OCI-LY1 (cell line): ENCODE data around the gene ITPA.

Source experiments
- H2AFZ ChIP-seq: fragments of 200-600 bp; sonication (generic), shearing (Covaris generic); 2 replicates; pipeline ENCODE4 v1.6.0; 2014; ENCODE audit warnings: antibody characterized with exemption, mild to moderate bottlenecking, low read length
- H3F3A ChIP-seq: fragments of 200-600 bp; sonication (generic), shearing (Covaris generic); 2 replicates; pipeline ENCODE4 v1.6.0; 2014; ENCODE audit warnings: mild to moderate bottlenecking, antibody characterized with exemption, low read length, moderate library complexity; ENCODE audit not compliant: insufficient read depth
- H3K27ac ChIP-seq: fragments of 200-600 bp; sonication (generic); 2 replicates; pipeline ENCODE4 v1.5.1; 2014; ENCODE audit warnings: low read length, mixed run types, mild to moderate bottlenecking, low read depth; ENCODE audit not compliant: poor library complexity, severe bottlenecking
- H3K27me3 ChIP-seq: fragments of 200-600 bp; sonication (generic); 2 replicates; pipeline ENCODE4 v1.6.0; 2014; ENCODE audit warnings: antibody characterized with exemption, mild to moderate bottlenecking, low read length, moderate library complexity; ENCODE audit not compliant: insufficient read depth
- H3K36me3 ChIP-seq: fragments of 200-600 bp; sonication (generic); 2 replicates; pipeline ENCODE4 v1.6.1; 2014; ENCODE audit warnings: mild to moderate bottlenecking, antibody characterized with exemption, low read length, moderate library complexity, mixed read lengths; ENCODE audit not compliant: insufficient read depth
- H3K4me1 ChIP-seq: fragments of 200-600 bp; sonication (generic); 2 replicates; pipeline ENCODE4 v1.5.1; 2014; ENCODE audit warnings: mild to moderate bottlenecking, low read length, moderate library complexity; ENCODE audit not compliant: insufficient read depth, severe bottlenecking
- H3K4me2 ChIP-seq: fragments of 200-600 bp; sonication (generic), shearing (Covaris generic); 2 replicates; pipeline ENCODE4 v1.6.1; 2014; ENCODE audit warnings: low read length
- H3K4me3 ChIP-seq: fragments of 200-600 bp; sonication (generic); 2 replicates; pipeline ENCODE4 v1.5.1; 2014; ENCODE audit warnings: low read length, low read depth, mild to moderate bottlenecking, mixed read lengths; ENCODE audit not compliant: poor library complexity, severe bottlenecking
- H3K79me2 ChIP-seq: fragments of 200-600 bp; shearing (Covaris generic); 2 replicates; pipeline ENCODE4 v1.6.1; 2016; ENCODE audit warnings: mixed run types, low read length, mixed read lengths; ENCODE audit not compliant: insufficient read depth
- H3K9ac ChIP-seq: fragments of 200-600 bp; sonication (generic), shearing (Covaris generic); 2 replicates; pipeline ENCODE4 v1.6.1; 2014; ENCODE audit warnings: mild to moderate bottlenecking, low read length, mixed read lengths
- H3K9me2 ChIP-seq: fragments of 200-600 bp; sonication (generic), shearing (Covaris generic); 2 replicates; pipeline ENCODE4 v1.6.1; 2014; ENCODE audit warnings: low read depth, mild to moderate bottlenecking, low read length, mixed read lengths
- H3K9me3 ChIP-seq: fragments of 200-600 bp; shearing (Covaris generic); 2 replicates; pipeline ENCODE4 v1.6.1; 2014; ENCODE audit warnings: low read length, mixed read lengths
- H4K20me1 ChIP-seq: fragments of 200-600 bp; sonication (generic), shearing (Covaris generic); 2 replicates; pipeline ENCODE4 v1.6.0; 2016; ENCODE audit warnings: mild to moderate bottlenecking, low read length; ENCODE audit not compliant: insufficient read depth
- CTCF ChIP-seq: fragments of 200-600 bp; sonication (generic), shearing (Covaris generic); IDR thresholded peaks from 2 replicates; pipeline ENCODE4 v1.5.1; 2017; ENCODE audit warnings: mild to moderate bottlenecking, antibody characterized with exemption, low read length, moderate library complexity, mixed read lengths
- EZH2 ChIP-seq: fragments of 200-600 bp; sonication (generic), shearing (Covaris generic); IDR thresholded peaks from 2 replicates; pipeline ENCODE4 v1.8.0; 2017; ENCODE audit warnings: borderline replicate concordance, mixed run types, mild to moderate bottlenecking, antibody characterized with exemption, low read length, moderate library complexity, mixed read lengths

Gene ITPA

GRCh38 chr20:3243718-3244358 is 34.5 kb downstream of the ITPA start:
- no peak overlapping the region for H3K4me2 ChIP-seq
- H3K27me3 ChIP-seq, result 0 out of 2 replicates have a peak, but pooled peaks cover 7% of the 10 kb centered on the region
- no peaks in the 10 kb centered on the region for H3F3A ChIP-seq
- no peaks in the 10 kb centered on the region for H3K36me3 ChIP-seq
- H3K9me2 ChIP-seq, result no peaks in the 10 kb centered on the region
- H4K20me1 ChIP-seq, result no peaks in the 10 kb centered on the region
- no peaks in the 10 kb centered on the region for H3K79me2 ChIP-seq
- H3K27ac ChIP-seq, result no peak overlapping the region
- H3K9ac ChIP-seq, result no peak overlapping the region
- H3K4me3 ChIP-seq, result no peak overlapping the region
- H2AFZ ChIP-seq, result no peak overlapping the region
- H3K9me3 ChIP-seq, result no peaks in the 10 kb centered on the region
- TF ChIP-seq EZH2 (no peak), CTCF (no peak)
- H3K4me1 ChIP-seq, result peaks cover 4% of the 10 kb centered on the region

GRCh38 chr20:3244613-3245012 is 35.3 kb downstream of the ITPA start:
- TF ChIP-seq EZH2 (no peak), CTCF (no peak)
- H3K4me1 ChIP-seq, result no peaks in the 10 kb centered on the region
- H3F3A ChIP-seq, result no peaks in the 10 kb centered on the region

GRCh38 chr20:3245156-3245555 is 35.9 kb downstream of the ITPA start:
- no peaks in the 10 kb centered on the region for H3K79me2 ChIP-seq
- H3K4me2 ChIP-seq, result no peak overlapping the region
- H3K9ac ChIP-seq, result no peak overlapping the region
- H3K4me1 ChIP-seq, result no peaks in the 10 kb centered on the region
- no peaks in the 10 kb centered on the region for H4K20me1 ChIP-seq
- no peak overlapping the region for H3K4me3 ChIP-seq
- H3K36me3 ChIP-seq, result no peaks in the 10 kb centered on the region
- no peaks in the 10 kb centered on the region for H3K27me3 ChIP-seq
- no peaks in the 10 kb centered on the region for H3K9me2 ChIP-seq
- no peak overlapping the region for H3K27ac ChIP-seq
- TF ChIP-seq EZH2, result no peak
- H3K9me3 ChIP-seq, result no peaks in the 10 kb centered on the region
- H3F3A ChIP-seq, result no peaks in the 10 kb centered on the region
- no peak overlapping the region for H2AFZ ChIP-seq

More at GRCh38 chr20:3244613-3245012, 35.3 kb downstream of the ITPA start:
- no peaks in the 10 kb centered on the region for H3K9me2 ChIP-seq
- H3K79me2 ChIP-seq, result no peaks in the 10 kb centered on the region
- H4K20me1 ChIP-seq, result no peaks in the 10 kb centered on the region
- no peak overlapping the region for H3K27ac ChIP-seq
- no peak overlapping the region for H3K9ac ChIP-seq
- no peak overlapping the region for H2AFZ ChIP-seq
- 0 out of 2 replicates have a peak, but pooled peaks cover 3% of the 10 kb centered on the region for H3K27me3 ChIP-seq
- H3K9me3 ChIP-seq, result no peaks in the 10 kb centered on the region
- H3K4me2 ChIP-seq, result no peak overlapping the region
- no peaks in the 10 kb centered on the region for H3K36me3 ChIP-seq
- H3K4me3 ChIP-seq, result no peak overlapping the region

- Histone ChIP-seq H3K9ac (no peak overlapping the region), H4K20me1 (no peaks in the 10 kb centered on the region), H3K36me3 (no peaks in the 10 kb centered on the region), H3K79me2 (no peaks in the 10 kb centered on the region), H2AFZ (no peak overlapping the region), H3F3A (no peaks in the 10 kb centered on the region), H3K9me3 (no peaks in the 10 kb centered on the region), H3K4me3 (no peak overlapping the region), H3K4me2 (no peak overlapping the region), H3K27me3 (no peaks in the 10 kb centered on the region), H3K9me2 (no peaks in the 10 kb centered on the region), H3K27ac (no peak overlapping the region), H3K4me1 (no peaks in the 10 kb centered on the region)
- TF ChIP-seq CTCF (no peak), EZH2 (no peak)
Observed at GRCh38 chr20:3245711-3246110, 36.4 kb downstream of the ITPA start.
